ENCODE results near the gene LPAR5. TPM values are rescaled to one million over a fixed set of nuclear protein-coding genes. Genes with fewer than 3 reads are reported as not detected.
"Not testable (repeated sequence)": the region's sequence is repeated elsewhere in the genome, so short reads cannot be mapped to it uniquely, and the experiment has no call there.

The LPAR5 gene
- total RNA-seq, 1 donor from 2014 or later = 2.6 TPM

DNA sequence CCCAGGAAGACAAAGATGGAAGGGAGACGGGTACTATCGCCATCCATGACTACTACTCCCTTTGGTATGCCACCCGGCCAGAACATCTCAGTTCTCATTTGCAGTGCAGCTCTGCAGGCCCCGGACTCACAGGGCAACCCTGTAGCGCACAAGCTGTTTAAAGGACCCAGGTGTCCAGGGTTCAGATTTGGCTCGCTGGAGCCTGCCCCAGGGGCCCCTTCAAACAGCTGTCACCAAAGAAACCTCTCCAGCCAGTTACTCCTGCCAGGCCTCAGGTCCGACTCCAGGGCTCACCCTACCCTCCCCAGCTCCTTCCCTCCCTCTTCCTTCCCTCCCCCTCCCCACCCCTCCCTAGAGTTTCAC is 23.1 kb downstream of the LPAR5 start:
- intact Hi-C loops (cut with DNase I) = loop anchor here (5.0 kb wide), 1 partner anchor 215 kb away; the partner anchor contains the start of gene P3H3
- no peak for DNase-seq (ENCODE audit: low spot score)

DNA sequence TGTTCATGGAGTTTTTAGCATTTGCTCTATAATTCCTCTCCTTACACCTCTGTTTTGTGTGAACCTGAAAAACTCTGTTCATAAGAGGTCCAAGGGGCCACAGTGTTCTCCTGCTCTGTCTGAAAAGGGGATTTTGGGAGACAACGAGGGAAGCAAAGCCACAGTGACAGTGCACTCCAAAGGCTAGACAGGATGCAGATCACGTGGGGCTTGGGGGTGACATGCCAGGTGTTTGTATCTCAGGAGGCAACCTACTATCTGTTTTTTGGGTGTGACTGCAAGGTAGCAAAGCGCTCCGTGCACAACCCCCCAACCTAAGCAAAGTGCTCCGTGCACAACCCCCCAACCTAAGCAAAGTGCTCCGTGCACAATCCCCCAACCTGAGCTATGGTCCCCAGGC is 23.5 kb downstream of the LPAR5 start:
- intact Hi-C loops (cut with DNase I) = loop anchor here (5.0 kb wide), 1 partner anchor 215 kb away; the partner anchor contains the start of gene P3H3
- DNase-seq (ENCODE audit: low spot score) = no peak

DNA sequence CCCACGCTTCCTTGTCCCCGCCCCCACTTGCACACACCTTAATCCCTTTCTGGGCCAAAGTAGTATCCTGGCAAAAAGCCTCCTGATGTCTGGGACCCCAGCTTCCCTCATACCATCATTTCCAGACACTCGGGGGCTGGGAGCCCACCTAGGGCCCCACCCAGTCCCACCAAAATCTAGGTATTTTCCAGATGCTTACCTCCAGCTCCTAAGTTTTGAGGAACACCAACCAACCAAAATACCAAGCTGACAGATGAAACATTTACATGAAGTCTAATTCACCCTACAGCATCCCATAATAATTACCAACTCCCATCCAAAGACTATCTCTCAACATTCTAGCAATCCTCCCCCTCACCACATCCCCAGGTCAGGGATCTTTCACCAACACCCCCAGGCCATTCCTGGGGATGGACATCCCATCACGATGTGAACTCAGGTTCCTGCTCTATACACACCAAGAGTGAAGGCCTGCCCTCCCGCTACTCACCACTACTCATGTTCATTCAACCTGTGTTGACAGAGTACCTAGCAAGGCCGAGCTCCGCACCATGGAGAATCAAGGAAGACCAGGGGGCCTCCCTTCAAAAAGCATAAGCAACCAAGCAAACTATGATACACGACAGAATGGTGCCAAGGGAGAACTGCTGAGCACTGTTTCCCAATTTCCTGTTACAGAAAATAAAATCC is 27.0 kb downstream of the LPAR5 start:
- intact Hi-C loops (cut with DNase I) = loop anchor here (5.0 kb wide), 1 partner anchor 36 kb away; no protein-coding TSS in a partner anchor
- no peak for DNase-seq (ENCODE audit: low spot score)

DNA sequence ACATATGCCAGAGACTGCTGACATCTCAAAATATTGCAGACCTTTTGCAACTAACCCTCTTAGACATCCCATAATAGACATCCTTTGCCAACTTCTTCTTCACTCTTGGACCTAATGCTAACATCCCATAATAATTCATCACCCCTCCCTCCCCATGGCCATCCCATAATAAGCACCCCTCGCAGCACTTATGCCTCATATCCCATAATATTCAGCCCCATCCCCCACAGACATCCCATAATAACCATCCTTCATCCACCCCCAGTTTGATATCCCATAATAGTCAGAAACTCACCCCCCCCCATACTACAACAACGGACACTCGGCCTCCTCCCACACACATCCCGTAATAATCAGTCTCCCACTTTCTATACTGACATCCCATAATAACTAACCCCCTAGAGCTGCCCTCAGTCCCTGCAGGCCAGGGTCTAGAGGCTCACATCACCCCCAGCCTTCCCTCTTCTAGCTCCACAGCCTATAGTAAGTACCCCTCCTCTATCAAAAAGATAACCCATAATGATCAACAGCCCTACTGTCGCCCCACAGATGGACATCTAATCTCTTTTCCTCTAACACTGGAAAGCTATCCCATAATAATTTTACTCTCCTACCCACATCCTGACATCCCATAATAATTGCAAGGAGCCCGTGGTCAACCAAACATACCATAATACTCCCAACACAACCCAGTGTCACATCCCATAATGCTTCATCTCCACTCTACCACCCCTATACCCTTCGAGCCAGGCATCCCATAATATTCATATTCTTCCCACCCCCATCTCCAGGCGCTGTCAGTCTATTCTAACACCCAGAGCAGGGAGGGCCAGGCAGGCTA is 27.8 kb downstream of the LPAR5 start:
- intact Hi-C loops (cut with DNase I) = loop anchor here (5.0 kb wide), 1 partner anchor 36 kb away; no protein-coding TSS in a partner anchor
- no peak for DNase-seq (ENCODE audit: low spot score)

DNA sequence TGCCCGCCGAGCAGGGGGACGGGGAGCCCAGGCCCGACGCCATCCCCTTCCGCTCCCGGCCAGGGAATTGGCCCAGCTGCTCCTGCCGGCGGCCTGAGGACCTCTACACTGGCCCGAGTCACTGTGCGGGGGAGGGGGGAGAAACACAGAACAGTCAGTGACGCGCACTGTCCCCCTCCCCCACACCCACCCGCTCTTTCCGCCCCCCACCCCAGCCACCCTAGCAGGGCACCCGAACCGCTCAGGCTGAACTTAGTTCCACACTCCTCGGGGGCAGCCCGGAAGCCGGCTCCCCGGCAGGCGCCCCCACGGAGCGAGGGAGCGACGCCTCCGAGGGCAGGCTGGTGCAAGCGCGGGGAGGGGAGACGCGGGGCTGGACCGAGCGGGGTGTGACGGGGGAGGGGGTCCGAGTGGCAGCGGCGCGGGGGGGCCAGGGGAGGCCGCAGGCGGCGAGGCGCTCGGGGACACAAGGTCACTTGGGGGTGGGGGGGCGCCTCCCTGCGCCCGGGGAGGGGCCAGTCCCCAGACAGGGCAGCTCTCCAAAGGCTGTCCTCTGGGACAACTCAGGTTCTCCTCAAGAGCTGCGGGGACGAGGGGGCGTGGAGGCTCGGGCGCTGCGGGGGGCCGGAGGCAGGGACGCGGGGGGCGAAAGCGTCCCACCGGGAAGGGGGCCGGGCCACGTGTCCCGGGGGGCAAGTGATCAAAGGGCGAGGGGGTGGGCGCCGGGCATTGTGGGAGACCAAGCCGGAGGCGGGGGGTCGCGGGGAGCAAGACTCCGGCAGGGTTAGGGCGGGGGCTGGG is 29.2 kb downstream of the LPAR5 start:
- intact Hi-C loops (cut with DNase I) = loop anchor here (5.0 kb wide), 1 partner anchor 34 kb away; no protein-coding TSS in a partner anchor
- DNase-seq (ENCODE audit: low spot score) = peak; percentile 84

DNA sequence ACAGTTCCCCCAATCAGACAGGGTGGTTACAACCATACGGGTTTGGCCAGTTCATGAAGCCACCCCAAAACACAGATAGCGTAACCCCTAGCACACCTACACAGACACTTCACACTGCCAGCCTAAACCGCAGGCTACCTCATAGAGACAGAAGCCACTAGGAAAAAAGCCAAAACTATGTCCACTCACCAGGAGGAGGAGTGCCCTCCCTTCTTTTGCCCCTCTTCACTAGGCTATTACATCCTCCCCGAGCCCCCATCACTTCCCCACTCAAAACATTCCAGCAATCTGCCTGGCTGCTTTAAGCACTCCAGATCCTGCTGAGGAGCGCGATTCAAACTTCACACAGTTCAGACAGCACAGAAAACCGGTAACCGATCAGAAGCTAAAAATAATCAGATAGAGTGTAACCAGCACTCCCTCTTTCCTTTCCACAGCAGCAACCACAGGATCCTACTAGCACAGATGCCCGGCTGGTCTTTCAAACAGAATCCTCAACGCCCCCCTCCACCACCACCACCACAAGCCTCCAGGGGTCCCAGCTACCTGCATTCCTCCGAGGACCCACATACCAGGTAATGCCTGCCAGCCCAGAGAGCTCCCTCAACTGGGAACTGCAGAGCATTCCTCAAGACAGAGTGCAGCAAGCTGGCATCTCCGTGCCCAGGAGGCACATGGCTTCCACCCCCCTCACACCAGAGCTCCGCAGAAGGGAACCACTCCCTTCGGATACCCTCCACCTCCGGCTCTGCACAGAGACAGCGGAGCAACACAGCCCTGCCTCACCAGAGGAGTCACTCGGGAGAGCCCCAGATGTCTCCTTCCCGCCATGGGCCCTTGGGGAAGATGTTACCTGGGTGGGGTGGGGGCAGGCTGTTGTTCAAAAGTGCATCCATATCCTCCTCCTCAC is 30.1 kb downstream of the LPAR5 start:
- no peak for DNase-seq (ENCODE audit: low spot score)
- intact Hi-C loops (cut with DNase I) = loop anchor here (5.0 kb wide), 1 partner anchor 33 kb away; no protein-coding TSS in a partner anchor

DNA sequence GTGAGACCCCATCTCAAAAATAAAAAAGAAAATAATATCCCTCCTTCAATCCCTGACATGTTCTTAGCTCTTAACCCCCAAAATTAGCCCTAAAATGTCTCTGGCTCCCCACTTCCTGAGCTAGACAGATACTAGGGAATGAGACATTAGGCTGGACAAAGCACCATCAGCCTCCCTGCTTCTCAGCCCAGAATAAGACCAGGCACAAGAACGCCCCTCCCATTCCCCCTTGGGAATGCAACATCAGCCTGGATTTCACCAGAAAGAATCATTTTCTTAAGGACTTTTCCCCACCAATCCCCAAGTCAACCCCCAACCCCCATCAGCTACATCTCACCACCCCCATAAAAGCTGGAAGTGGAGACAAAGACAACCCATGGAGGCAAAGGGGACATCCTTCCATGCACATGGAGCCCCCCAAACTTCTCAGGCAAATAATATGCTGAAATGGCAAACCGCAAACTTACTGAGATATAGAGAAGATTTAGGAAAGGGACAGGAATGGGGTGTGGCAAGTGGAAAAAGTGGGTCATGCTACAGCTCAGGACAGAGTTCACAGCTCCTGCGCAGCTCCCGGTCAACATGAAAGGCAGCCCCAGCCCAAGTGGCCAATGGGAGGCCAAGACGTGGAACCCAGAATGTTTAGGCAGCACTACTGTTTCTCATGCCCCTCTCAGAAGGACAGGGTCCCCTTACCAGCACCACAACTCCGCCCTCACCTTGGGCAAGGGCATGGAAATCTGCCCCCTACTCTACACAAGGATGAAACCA is 31.3 kb downstream of the LPAR5 start:
- intact Hi-C loops (cut with DNase I) = loop anchor here (5.0 kb wide), 1 partner anchor 32 kb away; no protein-coding TSS in a partner anchor
- no peak for DNase-seq (ENCODE audit: low spot score)

DNA sequence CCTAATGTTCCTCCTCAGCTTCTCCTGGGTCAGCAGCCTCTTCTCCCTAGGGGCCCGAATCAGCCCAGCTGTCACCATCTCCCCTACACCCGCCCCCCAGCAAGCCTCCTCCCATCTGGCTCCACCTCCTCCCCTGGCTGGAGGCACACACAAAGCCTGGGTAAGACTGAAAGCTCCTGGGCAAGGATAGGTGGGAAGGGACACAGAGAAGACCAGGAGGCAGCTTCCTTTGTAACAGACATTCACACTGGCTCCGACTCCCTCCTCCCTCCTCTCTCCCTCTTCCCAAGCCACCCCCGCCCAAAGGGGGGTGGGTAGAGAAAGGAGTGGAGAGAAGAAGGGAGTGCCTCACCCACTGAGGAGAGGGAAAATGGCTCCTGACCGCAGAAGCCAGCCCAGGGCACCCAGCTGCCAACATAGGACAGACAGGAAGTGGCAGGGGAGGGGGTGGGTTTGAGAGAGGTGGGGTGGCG is 32.6 kb downstream of the LPAR5 start:
- DNase-seq (ENCODE audit: low spot score) = no peak
- intact Hi-C loops (cut with DNase I) = no loop called here

DNA sequence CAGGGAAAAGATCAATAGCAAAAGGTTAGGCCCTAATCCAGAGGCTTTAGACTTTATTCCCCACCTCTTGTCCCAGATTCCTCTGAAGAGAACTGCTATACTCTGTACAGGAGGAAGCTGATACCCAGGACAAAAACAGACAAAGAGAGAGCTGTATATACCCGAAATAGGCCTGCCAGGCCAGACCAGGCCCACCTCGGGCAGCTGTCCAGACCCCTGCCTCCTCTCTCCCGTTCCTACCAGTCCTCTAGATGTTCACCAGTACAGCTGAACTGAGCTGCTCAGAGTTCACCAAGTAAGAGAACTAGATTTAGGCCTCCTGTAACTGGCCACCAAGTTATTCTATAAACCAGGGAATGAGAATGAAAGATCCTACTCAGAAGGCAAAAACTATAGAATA is 33.2 kb downstream of the LPAR5 start:
- intact Hi-C loops (cut with DNase I) = no loop called here
- DNase-seq (ENCODE audit: low spot score) = no peak

DNA sequence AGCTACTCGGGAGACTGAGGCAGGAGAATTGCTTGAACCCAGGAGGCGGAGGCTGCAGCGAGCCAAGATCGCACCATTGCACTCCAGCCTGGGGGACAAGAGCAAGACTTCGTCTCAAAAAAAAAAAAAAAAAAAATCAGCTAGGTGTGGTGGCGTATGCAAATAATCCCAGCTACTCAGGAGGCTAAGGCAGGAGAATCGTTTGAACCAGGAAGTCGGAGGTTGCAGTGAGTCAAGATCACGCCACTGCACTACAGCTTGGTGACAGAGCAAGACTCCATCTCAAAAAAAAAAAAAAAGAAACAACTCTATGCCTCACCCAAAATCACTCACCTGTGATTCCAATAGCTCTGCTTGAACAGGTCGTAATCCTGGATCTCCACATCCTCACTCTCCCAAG is 40.1 kb downstream of the LPAR5 start:
- intact Hi-C loops (cut with DNase I) = not testable (repeated sequence)

DNA sequence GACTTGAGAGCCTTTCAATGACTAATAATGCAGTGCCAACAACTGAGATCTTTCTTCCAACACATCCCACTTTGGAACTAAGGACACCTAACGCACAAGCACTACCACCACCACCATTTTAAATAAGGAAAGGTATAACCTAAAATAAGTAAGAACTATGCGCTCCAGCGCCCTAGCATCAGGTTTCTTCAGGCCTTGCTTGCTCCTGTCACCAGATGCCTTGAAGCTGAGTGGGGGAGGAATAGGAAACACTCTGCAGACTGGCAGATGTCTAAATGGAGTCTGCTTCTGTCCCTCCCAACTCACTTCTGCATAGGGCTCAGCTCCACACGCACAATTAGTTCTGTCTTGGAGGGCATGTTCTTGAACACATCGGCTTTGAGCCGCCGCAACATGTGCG is 43.7 kb downstream of the LPAR5 start:
- intact Hi-C loops (cut with DNase I) = no loop called here
- DNase-seq (ENCODE audit: low spot score) = no peak

More for the DNA sequence above, 40.1 kb downstream of the LPAR5 start:
- not testable (repeated sequence) for DNase-seq (ENCODE audit: low spot score)

DNA sequence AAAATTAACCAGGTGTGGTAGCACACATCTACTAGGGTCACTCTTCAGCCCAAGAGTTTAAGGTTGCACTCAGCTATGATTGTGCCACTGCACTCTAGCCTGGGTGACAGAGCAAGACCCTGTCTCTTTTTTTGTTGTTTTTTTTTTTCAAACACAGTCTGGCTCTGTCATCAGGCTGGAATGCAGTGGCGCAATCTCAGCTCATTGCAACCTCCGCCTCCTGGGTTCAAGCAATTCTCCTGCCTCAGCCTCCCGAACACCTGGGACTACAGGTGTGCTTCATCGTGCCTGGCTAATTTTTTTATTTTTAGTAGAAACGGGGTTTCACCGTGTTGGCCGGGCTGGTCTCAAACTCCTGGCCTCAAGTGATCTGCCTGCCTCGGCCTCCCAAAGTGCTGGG is 49.2 kb downstream of the LPAR5 start:
- DNase-seq (ENCODE audit: low spot score); intact Hi-C loops (cut with DNase I): not testable (repeated sequence)

DNA sequence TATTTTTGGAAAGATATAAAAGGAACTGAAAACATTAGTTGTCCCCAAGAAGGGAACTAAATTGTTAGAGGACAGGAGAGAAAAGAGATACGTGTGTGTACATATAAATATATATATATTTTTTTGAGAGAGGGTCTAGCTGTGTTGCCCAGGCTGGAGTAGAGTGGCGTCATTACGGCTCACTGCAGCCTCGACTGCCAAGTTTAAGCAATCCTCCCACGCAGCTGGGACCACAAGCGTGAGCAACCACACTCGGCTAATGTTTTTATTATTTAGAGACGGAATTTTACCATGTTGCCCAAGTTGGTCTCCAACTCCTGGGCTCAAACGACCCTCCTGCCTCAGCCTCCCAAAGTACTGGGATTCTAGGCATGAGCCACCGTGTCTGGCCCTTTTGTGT is 51.5 kb downstream of the LPAR5 start:
- no peak for DNase-seq (ENCODE audit: low spot score)
- intact Hi-C loops (cut with DNase I) = no loop called here

DNA sequence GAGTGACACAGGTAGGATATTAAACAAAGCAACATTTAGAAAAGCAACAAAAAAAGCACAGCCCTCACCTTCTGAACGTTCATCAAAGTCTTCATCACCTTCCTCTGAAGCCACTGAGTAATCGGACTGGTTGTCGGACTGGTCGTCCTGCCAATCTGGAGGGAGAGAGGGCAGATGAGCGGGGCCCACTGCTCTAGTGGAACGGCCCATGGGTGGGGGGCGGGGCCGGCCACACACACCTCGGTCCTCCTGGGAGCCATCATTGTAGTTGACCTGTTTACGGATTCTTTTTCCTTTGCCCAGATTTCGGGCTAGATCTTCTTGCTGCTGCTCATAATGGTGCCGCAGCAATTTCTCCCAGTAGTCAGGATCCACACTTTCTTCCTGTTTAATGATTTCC is 52.8 kb downstream of the LPAR5 start:
- DNase-seq (ENCODE audit: low spot score) = no peak
- intact Hi-C loops (cut with DNase I) = no loop called here

DNA sequence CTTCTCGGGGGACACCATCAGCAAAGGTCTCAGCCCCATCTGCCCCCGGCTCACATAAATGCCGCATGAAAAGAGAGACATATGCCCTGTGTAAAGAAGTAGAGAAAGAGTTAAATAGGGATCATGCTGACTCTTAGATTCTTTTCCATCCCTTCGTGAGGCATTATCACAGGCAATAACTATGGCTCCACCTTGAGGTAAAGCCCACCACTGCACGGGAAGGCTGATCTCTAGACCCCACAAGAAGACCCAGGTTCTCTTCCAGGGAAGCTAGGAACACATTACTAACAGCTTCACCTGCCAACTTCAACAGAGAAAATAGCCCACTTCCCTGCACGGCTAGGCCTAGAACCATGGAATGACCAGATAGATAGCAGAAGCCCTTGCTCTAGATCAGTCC is 53.6 kb downstream of the LPAR5 start:
- DNase-seq (ENCODE audit: low spot score) = no peak

DNA sequence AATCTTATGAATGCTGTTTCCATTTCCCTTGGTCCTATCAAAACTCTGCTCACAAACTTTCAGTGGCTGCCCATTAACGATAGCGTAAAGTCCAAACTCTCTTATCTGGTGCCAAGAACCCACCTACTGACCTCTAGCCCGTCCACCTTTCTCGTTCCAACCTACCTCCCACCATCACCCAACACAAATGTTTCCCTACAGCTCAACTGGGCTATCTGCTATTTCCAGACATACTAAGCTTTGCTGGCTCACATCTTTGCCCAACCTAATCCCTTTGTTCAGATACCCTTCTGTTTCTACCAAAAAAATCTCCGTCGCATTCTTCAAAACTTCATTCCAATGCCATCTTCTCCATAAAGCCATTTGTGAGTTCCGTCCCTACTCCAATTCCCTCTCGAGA is 60.1 kb downstream of the LPAR5 start:
- intact Hi-C loops (cut with DNase I) = no loop called here
- no peak for DNase-seq (ENCODE audit: low spot score)

More for the DNA sequence above, 53.6 kb downstream of the LPAR5 start:
- intact Hi-C loops (cut with DNase I) = no loop called here

DNA sequence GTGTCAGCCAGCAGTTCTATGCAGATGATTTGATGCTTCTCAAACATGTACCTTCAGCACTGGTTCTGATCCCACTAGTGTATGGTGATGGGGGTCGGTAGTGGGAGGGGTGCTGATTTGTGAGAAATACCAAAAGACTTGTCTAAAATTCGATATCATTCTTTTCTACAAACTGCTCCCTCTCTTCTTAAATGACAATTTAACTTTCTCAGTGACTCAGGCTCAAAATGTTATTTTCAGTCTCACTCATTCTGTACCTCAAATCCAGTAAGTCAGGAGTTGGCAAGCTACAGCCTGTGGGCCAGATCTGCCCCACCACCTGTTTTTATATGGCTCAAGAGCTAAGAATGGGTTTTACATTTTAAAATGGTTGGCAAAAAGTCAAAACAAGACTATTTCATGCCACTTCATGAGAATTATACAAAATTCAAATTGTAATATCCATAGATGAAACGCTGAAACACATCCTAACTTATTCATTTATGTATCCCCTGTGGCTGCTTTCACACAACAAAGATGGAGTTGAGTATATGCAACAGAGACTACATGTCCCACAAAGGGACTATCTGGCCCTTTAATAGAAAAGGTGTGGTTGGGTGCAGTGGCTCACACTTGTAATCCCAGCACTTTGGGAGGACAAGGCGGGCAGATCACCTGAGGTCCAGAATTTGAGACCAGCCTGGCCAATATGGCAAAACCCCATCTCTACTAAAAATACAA is 61.0 kb downstream of the LPAR5 start:
- intact Hi-C loops (cut with DNase I) = loop anchor here (5.0 kb wide), 1 partner anchor 33 kb away; the partner anchor contains the start of gene CHD4
- no peak for DNase-seq (ENCODE audit: low spot score)
